Measurements from ENCODE around the gene ACVR1B. TPM values are rescaled to one million over a fixed set of nuclear protein-coding genes. Genes with fewer than 3 reads are reported as not detected.

Gene ACVR1B
- total and polyA plus RNA-seq, 2 of the 8 experiments (the other 6 are each of a cell fraction or from before 2014, with no cell fraction given): 16.0 to 19.2 TPM

GRCh38 chr12:51992246-51992645, 40.7 kb downstream of the ACVR1B start:
- CTCF ChIA-PET (ENCODE audit: partially characterized antibody): interaction anchor here (0.9 to 38.2 kb wide), 20 partner anchors 9 to 136 kb away, joined by 3 to 1249 read pairs (median 10); partner anchors contain the start of genes ACVRL1 and TAMALIN
- Histone ChIP-seq H3K9me3 (ENCODE audit: insufficient read depth in 2 of 2, low read depth in 1 of 2, low read length in 1 of 2) (no peaks in the 10 kb centered on the region), H3K36me3 (ENCODE audit: control insufficient read depth in 2 of 4, insufficient read depth in 4 of 4, low read length in 3 of 4) (peaks cover 0 to 14% (median 2%) of the 10 kb centered on the region in 4 experiments; a peak in 5 of 8 replicates), H3K27ac (ENCODE audit: low read depth, low read length) (no peak overlapping the region), H2BK20ac (ENCODE audit: low read length) (no peak overlapping the region), H2AK5ac (ENCODE audit: low read depth, low read length) (no peak overlapping the region), H3K4me2 (ENCODE audit: insufficient read depth in 1 of 2, low read depth in 2 of 2, low read length in 2 of 2) (no peak overlapping the region), H4K8ac (ENCODE audit: extremely low read depth, insufficient read depth, low read length) (no peak overlapping the region), H3K23ac (ENCODE audit: insufficient read length) (no peak overlapping the region), H3K23me2 (ENCODE audit: low read depth, low read length) (peaks cover 2% of the 10 kb centered on the region; the same call in 1 of the 2 replicates), H3K27me3 (replicated peaks in 1 of 4; ENCODE audit: control insufficient read depth in 3 of 4, extremely low read depth in 1 of 4, insufficient read depth in 3 of 4, low read length in 3 of 4) (no peaks in the 10 kb centered on the region), H3K56ac (replicated peaks; ENCODE audit: insufficient read length, low read depth, low read length) (no peak overlapping the region), H4K91ac (replicated peaks; ENCODE audit: insufficient read length, low read length) (no peak overlapping the region), H3K9ac (replicated peaks in 1 of 4; ENCODE audit: extremely low read depth in 1 of 4, low read depth in 3 of 4, low read length in 3 of 4) (no peak overlapping the region), H2BK15ac (ENCODE audit: low read length) (no peak overlapping the region), H2BK120ac (replicated peaks; ENCODE audit: low read depth, low read length) (no peak overlapping the region), H3K4ac (replicated peaks; ENCODE audit: insufficient read length, low read depth, low read length) (no peak overlapping the region), H2BK5ac (ENCODE audit: low read depth, low read length) (no peak overlapping the region), H3K4me1 (replicated peaks in 1 of 4; ENCODE audit: control insufficient read depth in 3 of 4, insufficient read depth in 4 of 4, low read length in 3 of 4) (peaks cover 0 to 2% (median under 1%) of the 10 kb centered on the region in 4 experiments; a peak in 3 of 7 replicates), H4K20me1 (replicated peaks in 1 of 2; ENCODE audit: control insufficient read depth in 1 of 2, insufficient read depth in 2 of 2, low read length in 2 of 2) (peaks cover 0 to 2% of the 10 kb centered on the region in 2 experiments), H2AFZ (ENCODE audit: low read length) (no peak overlapping the region), H4K5ac (ENCODE audit: insufficient read length, low read depth, low read length) (no peak overlapping the region), H3K79me1 (ENCODE audit: low read depth, low read length) (no peaks in the 10 kb centered on the region), H3K79me2 (ENCODE audit: control insufficient read depth in 1 of 2, insufficient read depth in 2 of 2, low read length in 2 of 2) (no peaks in the 10 kb centered on the region), H3K18ac (ENCODE audit: extremely low read depth, low read length) (no peak overlapping the region), H3K14ac (ENCODE audit: insufficient read length) (no peak overlapping the region), H3K4me3 (ENCODE audit: extremely low read depth in 1 of 4, insufficient read depth in 2 of 4, low read depth in 3 of 4, low read length in 4 of 4) (no peak overlapping the region), H2BK12ac (ENCODE audit: low read depth, low read length) (no peak overlapping the region)
- WGBS, 2 experiments (ENCODE audit: extremely low coverage in 1 of 2, insufficient coverage in 1 of 2, insufficient read length in 1 of 2, insufficient replicate concordance in 2 of 2, low coverage in 1 of 2, low lambda C conversion rate in 2 of 2, missing lambda C conversion rate in 1 of 2): 96% methylated on average over 5 of the region's 5 CpGs; no CpG with 5 or more reads in 1 of the 2 experiments
- no peak for DNase-seq (ENCODE audit: low read depth in 1 of 2, low spot score in 2 of 2)
- POLR2A ChIA-PET (ENCODE audit: partially characterized antibody): interaction anchor here (1.0 to 3.0 kb wide), 3 partner anchors 30 to 87 kb away, joined by 3 to 12 read pairs (median 4); partner anchors contain the start of gene SMIM41
- TF ChIP-seq POU5F1 (IDR thresholded peaks at IDR 0.05; ENCODE audit: low read depth, low read length) (no peak), TAF7 (optimal IDR thresholded peaks at IDR 0.05; ENCODE audit: borderline replicate concordance, low read depth, low read length) (no peak), TEAD4 (IDR thresholded peaks at IDR 0.05; ENCODE audit: low read depth, low read length) (no peak), GTF2F1 (IDR thresholded peaks at IDR 0.05; ENCODE audit: borderline replicate concordance, low read depth, low read length) (no peak), ATF3 (IDR thresholded peaks at IDR 0.05; ENCODE audit: insufficient read depth, low read depth, low read length) (no peak), RNF2 (IDR thresholded peaks at IDR 0.05; ENCODE audit: borderline replicate concordance, low read depth, low read length, missing control alignments, poor library complexity, severe bottlenecking) (no peak), POLR2AphosphoS5 (IDR thresholded peaks at IDR 0.05; ENCODE audit: low read depth, low read length) (no peak), GABPA (IDR thresholded peaks at IDR 0.05; ENCODE audit: borderline replicate concordance, insufficient read depth, low read length) (no peak)
- no peak for FAIRE-seq
